AG04450 (cell line): Measurements from ENCODE around the gene USP21. TPM values are rescaled to one million over a fixed set of nuclear protein-coding genes. Genes with fewer than 3 reads are reported as not detected.

Experiments used
- CTCF ChIA-PET: fragments of 300-600, 350-600 bp; formaldehyde crosslinking; extraction: SDS; loops from one replicate; lab custom pipeline; 2022; ENCODE audit warnings: antibody characterized with exemption, inconsistent platforms; lab: Charles Lee
- POLR2A ChIA-PET: fragments of 350-600 bp; formaldehyde crosslinking; extraction: SDS; loops from one replicate; lab custom pipeline; 2021; ENCODE audit warnings: antibody characterized with exemption, inconsistent platforms; lab: Yijun Ruan, JAX
- DNase-seq: peaks from one replicate; pipeline ENCODE4 v3.0.0-alpha.2; 2011; ENCODE audit warnings: low read depth, low spot score
- H3K27ac ChIP-seq: one replicate; pipeline ENCODE4 v1.5.1; 2012; ENCODE audit warnings: low read depth, low read length, control low read depth
- H3K27me3 ChIP-seq: one replicate; pipeline ENCODE4 v1.6.0; 2012; ENCODE audit warnings: low read length; ENCODE audit not compliant: control insufficient read depth, insufficient read depth
- H3K4me3 ChIP-seq: 2 replicates; pipeline ENCODE4 v1.5.1; 2011; ENCODE audit warnings: mild to moderate bottlenecking, low read depth, low read length, control low read depth
- H3K9me3 ChIP-seq: 2 replicates; pipeline ENCODE4 v1.5.1; 2012; ENCODE audit warnings: low read length; ENCODE audit not compliant: control insufficient read depth, insufficient read depth
- CTCF ChIP-seq: IDR thresholded peaks from 2 replicates; pipeline ENCODE4 v1.5.1; 2011; ENCODE audit warnings: low read depth, low read length, control low read depth, inconsistent platforms
- polyA plus RNA-seq: library from polyadenylated mRNA; depleted of rRNA; stranded (reverse); fragments of >200 nt; gene quantifications from 2 replicates; pipeline ENCODE4 v1.2.3, GENCODE V29; 2011

The USP21 gene
- polyA plus RNA-seq, 1 experiment, result 15.4 TPM

- CTCF ChIA-PET, result no interaction called here
- H3K27ac ChIP-seq, result peak overlapping the region; percentile 31
- no peak for DNase-seq
- no peaks in the 10 kb centered on the region for H3K9me3 ChIP-seq
- H3K4me3 ChIP-seq, result peak overlapping the region; percentile 98
- H3K27me3 ChIP-seq, result no peaks in the 10 kb centered on the region
- POLR2A ChIA-PET, result no interaction called here
- no peak for TF ChIP-seq CTCF
Measured at GRCh38 chr1:161177936-161178244, 18.6 kb downstream of the USP21 start.

GRCh38 chr1:161179698-161180097 lies 20.4 kb downstream of the USP21 start:
- H3K4me3 ChIP-seq, result no peak overlapping the region
- ChIA-PET POLR2A (no interaction called here), CTCF (interaction anchor here (0.9 to 5.3 kb wide), 3 partner anchors 13 to 46 kb away, joined by 3 to 42 read pairs (median 27); partner anchors contain the start of gene TOMM40L)
- no peaks in the 10 kb centered on the region for H3K27me3 ChIP-seq
- DNase-seq, result no peak
- no peak for TF ChIP-seq CTCF
- H3K9me3 ChIP-seq, result no peaks in the 10 kb centered on the region
- H3K27ac ChIP-seq, result no peak overlapping the region

GRCh38 chr1:161180639-161181038 lies 21.3 kb downstream of the USP21 start:
- peak; percentile 35 for TF ChIP-seq CTCF
- ChIA-PET POLR2A (no interaction called here), CTCF (interaction anchor here (0.6 to 5.3 kb wide), 11 partner anchors 12 to 201 kb away, joined by 3 to 42 read pairs (median 6); partner anchors contain the start of genes ADAMTS4, PPOX and TOMM40L)
- no peak overlapping the region for H3K4me3 ChIP-seq
- DNase-seq, result no peak
- H3K27me3 ChIP-seq, result no peaks in the 10 kb centered on the region
- no peaks in the 10 kb centered on the region for H3K9me3 ChIP-seq
- H3K27ac ChIP-seq, result no peak overlapping the region

GRCh38 chr1:161182214-161182613 lies 22.9 kb downstream of the USP21 start:
- CTCF ChIA-PET, result interaction anchor here (1.3 to 5.3 kb wide), 7 partner anchors 10 to 200 kb away, joined by 4 to 42 read pairs (median 8); partner anchors contain the start of genes ADAMTS4, PPOX and TOMM40L
- Histone ChIP-seq H3K27ac (no peak overlapping the region), H3K4me3 (no peak overlapping the region), H3K27me3 (no peaks in the 10 kb centered on the region), H3K9me3 (no peaks in the 10 kb centered on the region)
- TF ChIP-seq CTCF, result no peak
- DNase-seq, result no peak
- POLR2A ChIA-PET, result interaction anchor here (1.0 kb wide), 1 partner anchor 20 kb away, joined by 3 read pairs; the partner anchor contains the start of gene NDUFS2

GRCh38 chr1:161185282-161185682 lies 26.0 kb downstream of the USP21 start:
- Histone ChIP-seq H3K27me3 (no peaks in the 10 kb centered on the region), H3K4me3 (no peak overlapping the region), H3K27ac (no peak overlapping the region), H3K9me3 (no peaks in the 10 kb centered on the region)
- TF ChIP-seq CTCF, result no peak
- no peak for DNase-seq
- POLR2A ChIA-PET, result interaction anchor here (0.6 kb wide), 1 partner anchor 129 kb away, joined by 5 read pairs; the partner anchor contains the start of gene SDHC
- CTCF ChIA-PET, result interaction anchor here (2.0 kb wide), 1 partner anchor 40 kb away, joined by 7 read pairs; the partner anchor contains the start of gene TOMM40L
